Measurements from ENCODE around the gene HSDL1. TPM values are rescaled to one million over a fixed set of nuclear protein-coding genes. Genes with fewer than 3 reads are reported as not detected.
A peak's percentile ranks its signal among the peaks of the same experiment; 100 is the strongest.

The HSDL1 gene
- total RNA-seq, 3 donors from 2014 or later (not counting 1 experiment from before 2014, with no cell fraction given) = 11.2 to 15.3 (median 13.5) TPM

- peak overlapping the region in 1 of 2 donors; percentile 23 for H3K27ac Mint-ChIP-seq
- H3K36me3 Mint-ChIP-seq = no peaks in the 10 kb centered on the region
- no peak for TF ChIP-seq CTCF (IDR thresholded peaks at IDR 0.05)
- H3K9me3 ChIP-seq (ENCODE audit: control insufficient read depth, insufficient read depth, low read length) = no peaks in the 10 kb centered on the region
- H3K4me3 ChIP-seq (ENCODE audit: low read length) = no peak overlapping the region
- 18% methylated on average over 1 of the region's 2 CpGs for WGBS (ENCODE audit: insufficient coverage)
- H3K27me3 ChIP-seq (ENCODE audit: control insufficient read depth, insufficient read depth, low read length) = no peaks in the 10 kb centered on the region
- no peaks in the 10 kb centered on the region for H3K4me1 ChIP-seq (ENCODE audit: control insufficient read depth, insufficient read depth, low read length)
- peaks cover 18% of the 10 kb centered on the region in 2 donors for H3K4me1 Mint-ChIP-seq
- H3K4me3 Mint-ChIP-seq = no peak overlapping the region
- no peak overlapping the region for H3K27ac ChIP-seq (ENCODE audit: low read length)
- no peaks in the 10 kb centered on the region for H3K36me3 ChIP-seq (ENCODE audit: control insufficient read depth, insufficient read depth, low read length)
- no peaks in the 10 kb centered on the region for H3K9me3 Mint-ChIP-seq
- intact Hi-C loops (cut with micrococcal nuclease) = no loop called here
- DNase-seq (no peak), ATAC-seq (no peak)
- H3K27me3 Mint-ChIP-seq (ENCODE audit: low read depth in 2 of 2) = no peaks in the 10 kb centered on the region
Measured at GRCh38 chr16:84138500-84138823, 6.5 kb downstream of the HSDL1 start.

- Histone ChIP-seq H3K27me3 (ENCODE audit: control insufficient read depth, insufficient read depth, low read length) (no peaks in the 10 kb centered on the region), H3K9me3 (ENCODE audit: control insufficient read depth, insufficient read depth, low read length) (no peaks in the 10 kb centered on the region), H3K4me3 (ENCODE audit: low read length) (no peak overlapping the region), H3K36me3 (ENCODE audit: control insufficient read depth, insufficient read depth, low read length) (no peaks in the 10 kb centered on the region), H3K27ac (ENCODE audit: low read length) (no peak overlapping the region), H3K4me1 (ENCODE audit: control insufficient read depth, insufficient read depth, low read length) (no peaks in the 10 kb centered on the region)
- DNase-seq (no peak), ATAC-seq (no peak)
- no peaks in the 10 kb centered on the region for H3K27me3 Mint-ChIP-seq (ENCODE audit: low read depth in 2 of 2)
- no peak overlapping the region for H3K27ac Mint-ChIP-seq
- intact Hi-C loops (cut with micrococcal nuclease) = no loop called here
- H3K36me3 Mint-ChIP-seq = no peaks in the 10 kb centered on the region
- peaks cover 12% of the 10 kb centered on the region in 2 donors for H3K4me1 Mint-ChIP-seq
- no peak overlapping the region for H3K4me3 Mint-ChIP-seq
- no peak for TF ChIP-seq CTCF (IDR thresholded peaks at IDR 0.05)
- whole genome bisulfite sequencing (ENCODE audit: insufficient coverage) = 93% methylated on average over 7 of the region's 7 CpGs
- no peaks in the 10 kb centered on the region for H3K9me3 Mint-ChIP-seq
Measured at GRCh38 chr16:84137769-84138357, 7.1 kb downstream of the HSDL1 start.

- no peak for DNase-seq
- Mint-ChIP-seq H3K4me3 (no peak overlapping the region), H3K27ac (peak overlapping the region in 1 of 2 donors; percentile 32), H3K27me3 (ENCODE audit: low read depth in 2 of 2) (no peaks in the 10 kb centered on the region), H3K9me3 (no peaks in the 10 kb centered on the region), H3K36me3 (no peaks in the 10 kb centered on the region), H3K4me1 (peaks cover 12% of the 10 kb centered on the region in 2 donors)
- Histone ChIP-seq H3K4me1 (ENCODE audit: control insufficient read depth, insufficient read depth, low read length) (no peaks in the 10 kb centered on the region), H3K9me3 (ENCODE audit: control insufficient read depth, insufficient read depth, low read length) (no peaks in the 10 kb centered on the region), H3K36me3 (ENCODE audit: control insufficient read depth, insufficient read depth, low read length) (no peaks in the 10 kb centered on the region), H3K27ac (ENCODE audit: low read length) (no peak overlapping the region), H3K27me3 (ENCODE audit: control insufficient read depth, insufficient read depth, low read length) (no peaks in the 10 kb centered on the region), H3K4me3 (ENCODE audit: low read length) (no peak overlapping the region)
- 86% methylated on average over 8 of the region's 8 CpGs for WGBS (ENCODE audit: insufficient coverage)
- no peak for ATAC-seq
- intact Hi-C loops (cut with micrococcal nuclease) = no loop called here
- TF ChIP-seq CTCF (IDR thresholded peaks at IDR 0.05) = no peak
Measured at GRCh38 chr16:84137287-84137686, 7.7 kb downstream of the HSDL1 start.

Data from natural killer cell (primary cell).